ENCODE results near the gene ANLN. TPM values are rescaled to one million over a fixed set of nuclear protein-coding genes. Genes with fewer than 3 reads are reported as not detected.

Gene ANLN
- total RNA-seq, 1 donor from 2014 or later: 18.4 TPM

GRCh38 chr7:36438211-36438610 lies 48.5 kb downstream of the ANLN start:
- Mint-ChIP-seq H3K27ac (ENCODE audit: unreplicated experiment) (no peak overlapping the region), H3K4me1 (ENCODE audit: low read depth, unreplicated experiment) (no peaks in the 10 kb centered on the region), H3K27me3 (ENCODE audit: unreplicated experiment) (no peaks in the 10 kb centered on the region), H3K36me3 (ENCODE audit: unreplicated experiment) (no peaks in the 10 kb centered on the region), H3K9me3 (ENCODE audit: unreplicated experiment) (no peaks in the 10 kb centered on the region), H3K4me3 (ENCODE audit: unreplicated experiment) (no peak overlapping the region)
- TF ChIP-seq CTCF (IDR thresholded peaks at IDR 0.05; ENCODE audit: partially characterized antibody, unreplicated experiment): no peak
- no peak for DNase-seq

- H3K9me3 Mint-ChIP-seq (ENCODE audit: unreplicated experiment): no peaks in the 10 kb centered on the region
- H3K4me3 Mint-ChIP-seq (ENCODE audit: unreplicated experiment): no peak overlapping the region
- H3K27me3 Mint-ChIP-seq (ENCODE audit: unreplicated experiment): no peaks in the 10 kb centered on the region
- H3K4me1 Mint-ChIP-seq (ENCODE audit: low read depth, unreplicated experiment): no peaks in the 10 kb centered on the region
- H3K27ac Mint-ChIP-seq (ENCODE audit: unreplicated experiment): no peak overlapping the region
- TF ChIP-seq CTCF (IDR thresholded peaks at IDR 0.05; ENCODE audit: partially characterized antibody, unreplicated experiment): no peak
- no peaks in the 10 kb centered on the region for H3K36me3 Mint-ChIP-seq (ENCODE audit: unreplicated experiment)
- DNase-seq: no peak
Measured at GRCh38 chr7:36439624-36440023, 50.0 kb downstream of the ANLN start.

- H3K27ac Mint-ChIP-seq (ENCODE audit: unreplicated experiment): no peak overlapping the region
- no peaks in the 10 kb centered on the region for H3K36me3 Mint-ChIP-seq (ENCODE audit: unreplicated experiment)
- no peaks in the 10 kb centered on the region for H3K4me1 Mint-ChIP-seq (ENCODE audit: low read depth, unreplicated experiment)
- H3K9me3 Mint-ChIP-seq (ENCODE audit: unreplicated experiment): no peaks in the 10 kb centered on the region
- TF ChIP-seq CTCF (IDR thresholded peaks at IDR 0.05; ENCODE audit: partially characterized antibody, unreplicated experiment): peak; percentile 48
- no peak overlapping the region for H3K4me3 Mint-ChIP-seq (ENCODE audit: unreplicated experiment)
- no peaks in the 10 kb centered on the region for H3K27me3 Mint-ChIP-seq (ENCODE audit: unreplicated experiment)
- DNase-seq: no peak
Measured at GRCh38 chr7:36440880-36441279, 51.2 kb downstream of the ANLN start.

- no peaks in the 10 kb centered on the region for H3K4me1 Mint-ChIP-seq (ENCODE audit: low read depth, unreplicated experiment)
- no peak overlapping the region for H3K4me3 Mint-ChIP-seq (ENCODE audit: unreplicated experiment)
- peaks cover 5% of the 10 kb centered on the region for H3K36me3 Mint-ChIP-seq (ENCODE audit: unreplicated experiment)
- no peak for DNase-seq
- H3K27ac Mint-ChIP-seq (ENCODE audit: unreplicated experiment): no peak overlapping the region
- H3K27me3 Mint-ChIP-seq (ENCODE audit: unreplicated experiment): no peaks in the 10 kb centered on the region
- TF ChIP-seq CTCF (IDR thresholded peaks at IDR 0.05; ENCODE audit: partially characterized antibody, unreplicated experiment): no peak
- peaks cover 1% of the 10 kb centered on the region for H3K9me3 Mint-ChIP-seq (ENCODE audit: unreplicated experiment)
Measured at GRCh38 chr7:36441344-36442022, 51.8 kb downstream of the ANLN start.

GRCh38 chr7:36448781-36449379 lies 59.2 kb downstream of the ANLN start:
- H3K36me3 Mint-ChIP-seq (ENCODE audit: unreplicated experiment): peaks cover 9% of the 10 kb centered on the region
- no peaks in the 10 kb centered on the region for H3K4me1 Mint-ChIP-seq (ENCODE audit: low read depth, unreplicated experiment)
- no peak for TF ChIP-seq CTCF (IDR thresholded peaks at IDR 0.05; ENCODE audit: partially characterized antibody, unreplicated experiment)
- H3K4me3 Mint-ChIP-seq (ENCODE audit: unreplicated experiment): no peak overlapping the region
- H3K27ac Mint-ChIP-seq (ENCODE audit: unreplicated experiment): no peak overlapping the region
- DNase-seq: no peak
- no peaks in the 10 kb centered on the region for H3K27me3 Mint-ChIP-seq (ENCODE audit: unreplicated experiment)
- peaks cover 1% of the 10 kb centered on the region for H3K9me3 Mint-ChIP-seq (ENCODE audit: unreplicated experiment)

Measured in glutamatergic neuron (in vitro differentiated cells).